ENCODE data around the gene FGF7. TPM values are rescaled to one million over a fixed set of nuclear protein-coding genes. Genes with fewer than 3 reads are reported as not detected.

The FGF7 gene
- total RNA-seq, 1 donor from 2014 or later, result 137 TPM

DNA sequence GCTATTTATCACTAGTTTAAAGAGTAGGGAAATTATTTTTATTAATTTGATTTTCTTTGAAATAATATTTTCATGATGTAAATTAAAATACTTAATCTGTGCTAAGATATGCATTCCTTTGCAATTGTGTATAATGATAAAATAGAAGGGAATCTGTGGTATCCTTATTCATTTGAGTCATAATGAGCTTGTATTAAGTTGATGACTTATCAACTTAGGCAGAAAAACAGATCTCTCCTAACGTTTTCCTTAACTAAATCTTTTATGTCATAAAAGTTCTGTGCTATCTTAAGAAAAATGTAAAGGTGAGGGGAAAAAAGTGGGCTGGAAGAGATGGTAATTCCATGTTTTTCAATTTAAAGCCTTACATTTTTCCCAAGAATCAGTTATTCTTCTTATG, 1.9 kb downstream of the FGF7 start:
- TF ChIP-seq POLR2AphosphoS5 (IDR thresholded peaks at IDR 0.05; ENCODE audit: insufficient read depth in 1 of 2, low read depth in 1 of 2) (no peak), POLR2A (IDR thresholded peaks at IDR 0.05) (no peak)
- TF ChIP-seq, protein P1, sequence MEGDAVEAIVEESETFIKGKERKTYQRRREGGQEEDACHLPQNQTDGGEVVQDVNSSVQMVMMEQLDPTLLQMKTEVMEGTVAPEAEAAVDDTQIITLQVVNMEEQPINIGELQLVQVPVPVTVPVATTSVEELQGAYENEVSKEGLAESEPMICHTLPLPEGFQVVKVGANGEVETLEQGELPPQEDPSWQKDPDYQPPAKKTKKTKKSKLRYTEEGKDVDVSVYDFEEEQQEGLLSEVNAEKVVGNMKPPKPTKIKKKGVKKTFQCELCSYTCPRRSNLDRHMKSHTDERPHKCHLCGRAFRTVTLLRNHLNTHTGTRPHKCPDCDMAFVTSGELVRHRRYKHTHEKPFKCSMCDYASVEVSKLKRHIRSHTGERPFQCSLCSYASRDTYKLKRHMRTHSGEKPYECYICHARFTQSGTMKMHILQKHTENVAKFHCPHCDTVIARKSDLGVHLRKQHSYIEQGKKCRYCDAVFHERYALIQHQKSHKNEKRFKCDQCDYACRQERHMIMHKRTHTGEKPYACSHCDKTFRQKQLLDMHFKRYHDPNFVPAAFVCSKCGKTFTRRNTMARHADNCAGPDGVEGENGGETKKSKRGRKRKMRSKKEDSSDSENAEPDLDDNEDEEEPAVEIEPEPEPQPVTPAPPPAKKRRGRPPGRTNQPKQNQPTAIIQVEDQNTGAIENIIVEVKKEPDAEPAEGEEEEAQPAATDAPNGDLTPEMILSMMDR (IDR thresholded peaks at IDR 0.05), result no peak
- Histone ChIP-seq H3K27me3 (no peaks in the 10 kb centered on the region), H3K36me3 (no peaks in the 10 kb centered on the region), H3K4me3 (peak overlapping the region; percentile 42 to 44), H3K27ac (peak overlapping the region; percentile 74), H3K4me1 (peaks cover 1% of the 10 kb centered on the region), H3K9me3 (no peaks in the 10 kb centered on the region)
- DNase-seq (ENCODE audit: extremely low spot score in 2 of 2), result no peak
- intact Hi-C loops (cut with DNase I), result loop anchor here (5.0 to 10.0 kb wide), 2 partner anchors 188 to 630 kb away; no protein-coding TSS in a partner anchor

DNA sequence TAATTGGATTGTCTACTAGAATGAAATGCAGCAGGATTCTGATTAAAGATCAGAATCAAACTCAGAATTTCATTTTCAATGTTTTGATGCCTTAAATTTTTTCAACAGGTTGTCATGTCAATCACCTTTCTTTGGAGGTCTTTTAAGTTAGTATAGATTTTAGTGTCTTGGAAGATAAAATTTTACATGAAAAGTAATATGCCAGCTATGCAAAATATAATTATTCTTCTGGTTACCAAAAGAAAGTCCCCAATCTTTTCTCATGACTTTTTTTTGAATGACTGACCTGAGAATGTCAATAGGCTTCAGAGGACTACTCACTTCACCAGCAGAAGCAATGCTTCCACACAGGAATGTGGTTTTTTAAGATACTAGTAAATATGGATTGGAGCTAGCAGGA, 4.3 kb downstream of the FGF7 start:
- intact Hi-C loops (cut with DNase I), result loop anchor here (10.0 kb wide), 1 partner anchor 627 kb away; no protein-coding TSS in a partner anchor
- peak overlapping the region; percentile 25 to 42 for H3K4me3 ChIP-seq
- no peaks in the 10 kb centered on the region for H3K36me3 ChIP-seq
- H3K4me1 ChIP-seq, result peaks cover 16% of the 10 kb centered on the region
- DNase-seq (ENCODE audit: extremely low spot score in 2 of 2), result no peak
- TF ChIP-seq, protein P1 (IDR thresholded peaks at IDR 0.05), result no peak
- no peak for TF ChIP-seq POLR2AphosphoS5 (IDR thresholded peaks at IDR 0.05; ENCODE audit: insufficient read depth in 1 of 2, low read depth in 1 of 2)
- TF ChIP-seq POLR2A (IDR thresholded peaks at IDR 0.05), result no peak
- H3K27ac ChIP-seq, result peak overlapping the region; percentile 60
- no peaks in the 10 kb centered on the region for H3K27me3 ChIP-seq
- no peaks in the 10 kb centered on the region for H3K9me3 ChIP-seq

DNA sequence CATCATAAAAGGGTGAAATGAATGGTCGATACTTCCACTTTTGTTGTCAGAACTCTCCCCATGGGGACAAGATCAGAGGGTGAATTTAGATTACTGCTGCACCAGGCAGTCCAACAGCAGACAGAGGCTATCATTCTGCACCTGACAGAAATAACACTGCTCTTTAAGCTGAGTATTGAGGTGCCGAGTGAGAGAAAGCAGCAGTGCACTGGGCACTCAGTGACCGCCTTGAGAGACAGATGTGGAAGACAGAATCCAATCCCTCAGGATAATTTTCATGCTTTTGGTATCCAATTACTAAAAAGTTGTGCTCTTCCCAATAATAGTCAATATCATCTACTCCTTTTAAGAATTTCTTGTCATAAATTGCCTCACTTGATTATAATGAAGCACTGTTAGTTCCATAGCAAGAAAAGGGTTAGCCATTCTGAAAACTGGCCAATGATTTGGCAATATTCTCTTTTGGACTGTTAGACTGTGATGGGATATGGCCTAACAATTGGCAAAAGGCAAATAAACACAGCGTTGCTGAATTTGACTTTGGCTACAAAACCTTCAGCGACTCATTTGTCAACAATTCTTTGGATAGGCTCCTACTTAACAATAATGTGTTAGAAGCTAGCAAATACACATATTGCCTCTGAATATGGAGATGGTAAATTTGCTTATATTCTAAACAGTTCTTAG, 5.5 kb downstream of the FGF7 start:
- peaks cover 16% of the 10 kb centered on the region for H3K4me1 ChIP-seq
- H3K36me3 ChIP-seq, result no peaks in the 10 kb centered on the region
- peak overlapping the region; percentile 65 for H3K27ac ChIP-seq
- no peaks in the 10 kb centered on the region for H3K27me3 ChIP-seq
- no peaks in the 10 kb centered on the region for H3K9me3 ChIP-seq
- TF ChIP-seq, protein P1 (IDR thresholded peaks at IDR 0.05), result no peak
- TF ChIP-seq POLR2AphosphoS5 (IDR thresholded peaks at IDR 0.05; ENCODE audit: insufficient read depth in 1 of 2, low read depth in 1 of 2) (no peak), POLR2A (IDR thresholded peaks at IDR 0.05) (no peak)
- H3K4me3 ChIP-seq, result peak overlapping the region; percentile 11 to 42
- DNase-seq (ENCODE audit: extremely low spot score in 2 of 2), result no peak
- intact Hi-C loops (cut with DNase I), result loop anchor here (10.0 kb wide), 1 partner anchor 626 kb away; no protein-coding TSS in a partner anchor

- no peak for TF ChIP-seq POLR2AphosphoS5 (IDR thresholded peaks at IDR 0.05; ENCODE audit: insufficient read depth in 1 of 2, low read depth in 1 of 2)
- TF ChIP-seq, protein P1 (IDR thresholded peaks at IDR 0.05), result no peak
- TF ChIP-seq POLR2A (IDR thresholded peaks at IDR 0.05), result no peak
- Histone ChIP-seq H3K27ac (peak overlapping the region; percentile 65), H3K27me3 (no peaks in the 10 kb centered on the region), H3K36me3 (no peaks in the 10 kb centered on the region), H3K9me3 (no peaks in the 10 kb centered on the region), H3K4me1 (peaks cover 23% of the 10 kb centered on the region), H3K4me3 (peak overlapping the region in 1 of 2 donors; percentile 20)
- no peak for DNase-seq (ENCODE audit: extremely low spot score in 2 of 2)
- intact Hi-C loops (cut with DNase I), result no loop called here
These were observed 7.0 kb downstream of the FGF7 start for GRCh38 chr15:49430046-49430445.

DNA sequence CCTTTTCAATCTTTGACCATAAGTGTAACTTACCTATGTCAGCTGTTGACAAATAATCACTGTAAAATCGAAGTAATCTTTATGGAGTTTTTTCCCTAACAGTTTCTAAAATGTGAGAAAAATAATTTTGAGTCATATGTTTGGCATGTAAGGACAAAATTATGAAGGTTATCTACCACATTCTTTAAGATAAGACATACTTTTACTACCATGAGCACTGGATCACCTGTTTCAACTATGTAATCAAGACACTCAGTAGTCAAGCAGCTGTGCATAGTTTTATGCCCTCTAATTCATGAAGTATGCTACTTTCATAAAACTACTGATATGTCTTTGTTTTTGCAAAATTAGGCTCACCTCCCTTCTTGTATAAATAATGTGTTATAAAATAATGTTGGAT, 12.1 kb downstream of the FGF7 start:
- TF ChIP-seq, protein P1 (IDR thresholded peaks at IDR 0.05), result no peak
- TF ChIP-seq POLR2A (IDR thresholded peaks at IDR 0.05) (no peak), POLR2AphosphoS5 (IDR thresholded peaks at IDR 0.05; ENCODE audit: insufficient read depth in 1 of 2, low read depth in 1 of 2) (no peak)
- no peak overlapping the region for H3K4me3 ChIP-seq
- intact Hi-C loops (cut with DNase I), result no loop called here
- H3K27ac ChIP-seq, result no peak overlapping the region
- no peaks in the 10 kb centered on the region for H3K9me3 ChIP-seq
- H3K27me3 ChIP-seq, result no peaks in the 10 kb centered on the region
- H3K4me1 ChIP-seq, result peaks cover 38% of the 10 kb centered on the region
- no peaks in the 10 kb centered on the region for H3K36me3 ChIP-seq
- DNase-seq (ENCODE audit: extremely low spot score in 2 of 2), result no peak
